ENCODE data around the gene RFTN1. TPM values are rescaled to one million over a fixed set of nuclear protein-coding genes. Genes with fewer than 3 reads are reported as not detected.

Gene RFTN1
- total RNA-seq, 1 donor: 73.0 TPM

DNA sequence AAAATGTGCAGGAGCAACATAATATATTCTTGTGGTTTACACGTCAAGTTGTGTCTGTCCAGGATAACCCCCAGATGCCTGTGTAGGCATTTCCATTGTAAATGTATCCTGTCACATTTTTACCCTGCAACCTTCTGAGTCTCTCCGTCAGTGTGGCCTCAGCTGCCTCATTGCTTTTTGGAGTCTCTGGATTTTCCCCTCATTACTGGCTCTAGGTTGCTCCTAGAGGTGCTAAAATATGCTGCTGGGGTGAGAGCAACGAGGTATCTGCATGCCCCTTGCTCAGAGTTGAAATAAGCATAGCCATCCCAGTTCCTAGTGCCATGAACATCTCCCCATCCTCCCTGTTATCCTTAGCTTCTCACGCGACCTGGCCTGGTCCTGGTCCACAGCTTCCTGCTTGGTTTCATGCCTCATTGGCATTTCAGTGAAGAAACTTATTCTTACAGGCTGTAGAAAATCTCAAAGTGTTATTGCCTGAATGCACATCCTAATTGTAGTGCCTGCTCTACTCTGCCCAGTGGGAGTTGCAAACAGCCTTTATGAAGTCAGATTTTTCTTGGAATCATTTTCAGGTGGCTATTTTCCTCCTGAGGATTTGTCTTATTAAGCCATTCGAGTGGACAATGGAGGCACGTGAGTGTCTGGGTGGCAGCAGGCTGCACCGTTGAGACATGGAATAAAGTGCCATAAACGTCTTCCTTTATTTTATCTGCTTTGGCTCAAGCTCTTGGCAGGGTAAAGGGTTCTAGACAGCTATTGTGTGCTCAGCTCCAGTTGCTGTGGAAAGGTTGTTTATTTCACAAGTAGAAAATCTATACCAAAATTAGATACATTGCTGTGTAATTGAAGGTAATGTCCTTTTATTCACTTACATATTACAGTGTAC, 215.3 kb downstream of the RFTN1 start:
- no peak overlapping the region for H3K4me3 ChIP-seq (ENCODE audit: low read depth, low read length)
- TF ChIP-seq, protein P1, sequence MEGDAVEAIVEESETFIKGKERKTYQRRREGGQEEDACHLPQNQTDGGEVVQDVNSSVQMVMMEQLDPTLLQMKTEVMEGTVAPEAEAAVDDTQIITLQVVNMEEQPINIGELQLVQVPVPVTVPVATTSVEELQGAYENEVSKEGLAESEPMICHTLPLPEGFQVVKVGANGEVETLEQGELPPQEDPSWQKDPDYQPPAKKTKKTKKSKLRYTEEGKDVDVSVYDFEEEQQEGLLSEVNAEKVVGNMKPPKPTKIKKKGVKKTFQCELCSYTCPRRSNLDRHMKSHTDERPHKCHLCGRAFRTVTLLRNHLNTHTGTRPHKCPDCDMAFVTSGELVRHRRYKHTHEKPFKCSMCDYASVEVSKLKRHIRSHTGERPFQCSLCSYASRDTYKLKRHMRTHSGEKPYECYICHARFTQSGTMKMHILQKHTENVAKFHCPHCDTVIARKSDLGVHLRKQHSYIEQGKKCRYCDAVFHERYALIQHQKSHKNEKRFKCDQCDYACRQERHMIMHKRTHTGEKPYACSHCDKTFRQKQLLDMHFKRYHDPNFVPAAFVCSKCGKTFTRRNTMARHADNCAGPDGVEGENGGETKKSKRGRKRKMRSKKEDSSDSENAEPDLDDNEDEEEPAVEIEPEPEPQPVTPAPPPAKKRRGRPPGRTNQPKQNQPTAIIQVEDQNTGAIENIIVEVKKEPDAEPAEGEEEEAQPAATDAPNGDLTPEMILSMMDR (IDR thresholded peaks at IDR 0.05; ENCODE audit: insufficient read depth, low read depth, low read length): no peak
- DNase-seq (ENCODE audit: low read depth): no peak

GRCh38 chr3:16295298-16295890, 218.1 kb downstream of the RFTN1 start:
- no peak overlapping the region for H3K4me3 ChIP-seq (ENCODE audit: low read depth, low read length)
- TF ChIP-seq, protein P1 (IDR thresholded peaks at IDR 0.05; ENCODE audit: insufficient read depth, low read depth, low read length): no peak
- no peak for DNase-seq (ENCODE audit: low read depth)

DNA sequence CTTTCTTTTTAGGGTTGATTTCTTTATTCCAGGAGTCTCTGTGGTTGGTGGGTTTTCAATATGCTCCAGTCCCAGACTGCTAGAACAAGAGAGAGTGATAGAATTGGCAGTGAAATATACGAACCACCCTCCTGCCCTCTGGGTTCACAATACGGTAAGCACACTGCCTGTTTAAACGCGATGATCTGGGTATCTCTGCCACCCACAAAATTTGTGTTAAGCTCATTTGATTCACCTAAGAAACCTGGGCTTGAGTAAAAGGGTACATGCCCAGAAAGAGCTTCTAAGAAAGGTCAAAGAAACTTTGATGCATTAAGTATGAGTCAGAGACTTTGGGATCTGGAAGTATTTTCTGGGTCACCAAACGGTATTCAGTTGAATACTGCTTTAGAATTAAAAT, 218.7 kb downstream of the RFTN1 start:
- no peak overlapping the region for H3K4me3 ChIP-seq (ENCODE audit: low read depth, low read length)
- DNase-seq (ENCODE audit: low read depth): no peak
- TF ChIP-seq, protein P1 (IDR thresholded peaks at IDR 0.05; ENCODE audit: insufficient read depth, low read depth, low read length): no peak

GRCh38 chr3:16290827-16291196, 222.7 kb downstream of the RFTN1 start:
- peak; percentile 73 for DNase-seq (ENCODE audit: low read depth)
- no peak overlapping the region for H3K4me3 ChIP-seq (ENCODE audit: low read depth, low read length)
- TF ChIP-seq, protein P1 (IDR thresholded peaks at IDR 0.05; ENCODE audit: insufficient read depth, low read depth, low read length): no peak

- DNase-seq (ENCODE audit: low read depth): peak; percentile 73
- TF ChIP-seq, protein P1 (IDR thresholded peaks at IDR 0.05; ENCODE audit: insufficient read depth, low read depth, low read length): peak; percentile 81
- H3K4me3 ChIP-seq (ENCODE audit: low read depth, low read length): no peak overlapping the region
Measured at GRCh38 chr3:16290007-16290826, 223.3 kb downstream of the RFTN1 start.

DNA sequence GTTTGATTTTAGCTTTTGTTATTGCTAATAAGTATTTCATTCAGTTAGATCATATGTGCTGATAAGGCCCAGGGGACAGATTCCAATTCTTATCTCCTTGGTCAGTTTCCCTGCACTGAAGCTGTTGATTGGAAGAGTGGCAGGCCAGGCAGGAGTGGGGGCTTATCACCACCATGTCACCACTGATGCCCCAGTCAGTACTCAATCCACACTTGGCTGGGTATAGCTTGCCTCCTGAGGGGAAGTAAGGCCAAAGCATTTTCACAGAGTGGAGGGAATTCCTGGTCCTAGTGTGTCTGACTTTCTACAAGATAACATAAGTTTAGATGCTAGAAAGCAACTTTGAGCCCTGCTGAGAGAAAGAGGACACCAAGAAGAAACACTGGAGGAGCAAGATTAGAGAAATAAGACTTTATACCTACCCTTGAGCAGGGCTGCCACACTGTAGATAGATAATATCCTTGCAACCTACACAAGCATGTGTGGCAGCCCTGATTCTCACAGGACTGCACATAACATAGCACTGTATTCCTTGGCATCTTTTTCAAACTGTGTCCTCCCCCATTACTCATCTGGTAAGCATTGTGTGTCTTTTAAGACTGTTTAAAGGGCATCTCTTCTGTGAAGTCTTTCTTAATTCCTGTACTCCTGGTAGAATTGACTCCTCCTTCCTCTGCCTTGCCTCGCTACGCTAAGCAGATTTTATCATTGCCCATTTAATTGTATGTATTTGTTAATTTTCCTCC, 224.2 kb downstream of the RFTN1 start:
- H3K4me3 ChIP-seq (ENCODE audit: low read depth, low read length): no peak overlapping the region
- TF ChIP-seq, protein P1 (IDR thresholded peaks at IDR 0.05; ENCODE audit: insufficient read depth, low read depth, low read length): no peak
- DNase-seq (ENCODE audit: low read depth): no peak
